ENCODE data around the gene CHTF18. TPM values are rescaled to one million over a fixed set of nuclear protein-coding genes. Genes with fewer than 3 reads are reported as not detected.

CHTF18 gene
- total and polyA plus RNA-seq, 2 of the 4 experiments (the other 2 are of a cell fraction), result 3.2 to 21.4 TPM

- TF ChIP-seq SMC3 (IDR thresholded peaks at IDR 0.05; ENCODE audit: low read depth, low read length), result no peak
Measured at GRCh38 chr16:805474-805873, 17.1 kb downstream of the CHTF18 start (continued).

GRCh38 chr16:807347-808084, 19.1 kb downstream of the CHTF18 start:
- ATAC-seq (ENCODE audit: low read depth) (peak; percentile 98), DNase-seq (peak; percentile 86)
- Histone ChIP-seq H3K36me3 (ENCODE audit: control insufficient read depth, insufficient read depth, low read length) (no peaks in the 10 kb centered on the region), H3K56ac (ENCODE audit: extremely low read depth, insufficient read depth, low read length) (0 out of 2 replicates have a peak overlapping the region, but pooled peaks have one; percentile 25), H3K79me1 (ENCODE audit: low read depth in 1 of 2, low read length in 2 of 2) (peaks cover 4 to 12% of the 10 kb centered on the region in 2 experiments; a peak in 3 of 4 replicates), H4K20me1 (ENCODE audit: insufficient read depth, low read length) (no peaks in the 10 kb centered on the region), H3K4me1 (ENCODE audit: control insufficient read depth, insufficient read depth, low read length) (peaks cover 3% of the 10 kb centered on the region; the same call in 1 of the 2 replicates), H3K23ac (ENCODE audit: low read depth, low read length) (peak overlapping the region; percentile 57; the same call in 1 of the 2 replicates), H3K9ac (ENCODE audit: low read depth, low read length) (peak overlapping the region; percentile 87), H4K8ac (ENCODE audit: low read depth in 2 of 2, low read length in 2 of 2) (peak overlapping the region; percentile 51 to 90), H4K91ac (ENCODE audit: insufficient read depth, low read depth, low read length) (peak overlapping the region; percentile 2; the same call in 1 of the 2 replicates), H3K27me3 (ENCODE audit: control insufficient read depth, insufficient read depth, low read length) (no peaks in the 10 kb centered on the region), H3K14ac (replicated peaks; ENCODE audit: low read depth, low read length) (peak overlapping the region; percentile 76; the same call in 1 of the 2 replicates), H2BK120ac (ENCODE audit: low read depth, low read length) (no peak overlapping the region), H2AK9ac (replicated peaks; ENCODE audit: low read depth, low read length, poor library complexity) (peak overlapping the region; percentile 93), H3K18ac (ENCODE audit: low read depth, low read length) (peak overlapping the region; percentile 63; the same call in 1 of the 2 replicates), H2BK5ac (ENCODE audit: low read depth, low read length, poor library complexity, severe bottlenecking) (peak overlapping the region; percentile 55), H3K9me1 (ENCODE audit: insufficient read depth, low read length) (0 out of 2 replicates have a peak, but pooled peaks cover 3% of the 10 kb centered on the region), H3K4me3 (ENCODE audit: insufficient read depth, low read depth, low read length) (peak overlapping the region; percentile 84), H3K9me3 (ENCODE audit: control insufficient read depth, insufficient read depth, low read length) (no peaks in the 10 kb centered on the region; the same call in 1 of the 2 replicates), H4K5ac (ENCODE audit: low read depth, low read length) (peak overlapping the region; percentile 87), H3K4ac (ENCODE audit: low read depth, low read length) (peak overlapping the region; percentile 80), H2AFZ (replicated peaks; ENCODE audit: low read length, poor library complexity) (peak overlapping the region; percentile 87), H2AK5ac (ENCODE audit: low read depth, low read length) (peak overlapping the region; percentile 67), H2BK20ac (ENCODE audit: low read depth, low read length) (no peak overlapping the region), H3K4me2 (ENCODE audit: low read depth, low read length) (peak overlapping the region; percentile 92), H3K27ac (ENCODE audit: insufficient read depth, low read length) (peak overlapping the region; percentile 54), H2BK15ac (ENCODE audit: low read depth, low read length) (no peak overlapping the region)
- ChIA-PET CTCF (no interaction called here), POLR2A (ENCODE audit: unreplicated experiment) (no interaction called here)
- intact Hi-C loops (cut with micrococcal nuclease), result no loop called here
- 31% methylated on average over 35 of the region's 80 CpGs; no CpG with 5 or more reads in 1 of the 2 experiments for WGBS, 2 experiments (ENCODE audit: extremely low coverage in 2 of 2, insufficient read length in 1 of 2)
- TF ChIP-seq CTCF (conservative IDR thresholded peaks at IDR 0.05; ENCODE audit: low read depth, low read length) (no peak), FOS (IDR thresholded peaks at IDR 0.05; ENCODE audit: low read depth, low read length) (no peak), RAD21 (IDR thresholded peaks at IDR 0.05; ENCODE audit: low read length) (no peak), RCOR1 (IDR thresholded peaks at IDR 0.05; ENCODE audit: insufficient replicate concordance, low read length) (no peak), NFE2L2 (IDR thresholded peaks at IDR 0.05; ENCODE audit: low read depth, low read length) (no peak), POLR2A (IDR thresholded peaks at IDR 0.05; ENCODE audit: low read depth, low read length) (peak; percentile 78; the same call in 1 of the 2 replicates), MAFK (IDR thresholded peaks at IDR 0.05; ENCODE audit: low read depth, low read length) (no peak), MXI1 (IDR thresholded peaks at IDR 0.05; ENCODE audit: borderline replicate concordance, low read depth, low read length) (no peak), BHLHE40 (IDR thresholded peaks at IDR 0.05; ENCODE audit: low read depth, low read length) (no peak), USF2 (IDR thresholded peaks at IDR 0.05; ENCODE audit: low read depth, low read length) (0 out of 2 replicates have a peak, but pooled peaks have one; percentile 24), CHD1 (IDR thresholded peaks at IDR 0.05; ENCODE audit: low read depth, low read length) (no peak)
- dilution Hi-C loops (cut with HindIII; ENCODE audit: low sequenced_read_pairs, unreplicated experiment), result no loop called here
- BruUV-seq (replicated peaks), result no TSS peak
- in situ Hi-C loops (cut with MboI; ENCODE audit: low sequenced_read_pairs), result loop anchor here (25.0 kb wide), 1 partner anchor 405 kb away; no protein-coding TSS in a partner anchor
